ENCODE data around the gene TESK2.

Gene TESK2

DNA sequence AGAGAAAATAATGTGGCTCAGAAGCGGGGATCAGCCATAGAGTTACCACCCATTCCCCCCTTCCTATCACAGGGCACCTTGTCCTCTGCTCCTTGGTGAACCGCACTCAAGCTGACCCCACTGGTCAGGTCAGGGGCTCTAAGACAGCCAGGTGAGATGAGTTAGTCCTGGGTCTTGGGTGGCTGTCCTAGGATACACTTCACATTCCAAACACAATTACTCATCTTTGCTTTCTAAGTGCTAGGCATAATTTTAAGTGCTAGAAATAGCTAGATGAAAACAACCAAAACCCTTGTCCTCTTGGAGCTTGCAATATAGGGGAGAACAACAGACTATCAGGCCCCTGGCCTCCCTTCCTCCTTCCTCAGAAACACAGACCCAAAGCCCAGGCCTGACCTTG lies 142.9 kb downstream of the TESK2 start:
- ChIA-PET CTCF (interaction anchor here (0.9 to 16.3 kb wide), 9 partner anchors 8 to 618 kb away, joined by 3 to 418 read pairs (median 3); partner anchors contain the start of genes MUTYH, TESK2 and TOE1), POLR2A (interaction anchor here (1.8 to 2.4 kb wide), 2 partner anchors 8 to 173 kb away, joined by 7 to 14 read pairs; partner anchors contain the start of genes MUTYH, PRDX1 and TOE1)
- TF ChIP-seq, protein P1, sequence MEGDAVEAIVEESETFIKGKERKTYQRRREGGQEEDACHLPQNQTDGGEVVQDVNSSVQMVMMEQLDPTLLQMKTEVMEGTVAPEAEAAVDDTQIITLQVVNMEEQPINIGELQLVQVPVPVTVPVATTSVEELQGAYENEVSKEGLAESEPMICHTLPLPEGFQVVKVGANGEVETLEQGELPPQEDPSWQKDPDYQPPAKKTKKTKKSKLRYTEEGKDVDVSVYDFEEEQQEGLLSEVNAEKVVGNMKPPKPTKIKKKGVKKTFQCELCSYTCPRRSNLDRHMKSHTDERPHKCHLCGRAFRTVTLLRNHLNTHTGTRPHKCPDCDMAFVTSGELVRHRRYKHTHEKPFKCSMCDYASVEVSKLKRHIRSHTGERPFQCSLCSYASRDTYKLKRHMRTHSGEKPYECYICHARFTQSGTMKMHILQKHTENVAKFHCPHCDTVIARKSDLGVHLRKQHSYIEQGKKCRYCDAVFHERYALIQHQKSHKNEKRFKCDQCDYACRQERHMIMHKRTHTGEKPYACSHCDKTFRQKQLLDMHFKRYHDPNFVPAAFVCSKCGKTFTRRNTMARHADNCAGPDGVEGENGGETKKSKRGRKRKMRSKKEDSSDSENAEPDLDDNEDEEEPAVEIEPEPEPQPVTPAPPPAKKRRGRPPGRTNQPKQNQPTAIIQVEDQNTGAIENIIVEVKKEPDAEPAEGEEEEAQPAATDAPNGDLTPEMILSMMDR (IDR thresholded peaks at IDR 0.05; ENCODE audit: insufficient read depth, low read length, missing control alignments): no peak
- DNase-seq (ENCODE audit: low read depth, low spot score): no peak
- H3K4me3 ChIP-seq (ENCODE audit: low read depth, low read length): no peak overlapping the region

DNA sequence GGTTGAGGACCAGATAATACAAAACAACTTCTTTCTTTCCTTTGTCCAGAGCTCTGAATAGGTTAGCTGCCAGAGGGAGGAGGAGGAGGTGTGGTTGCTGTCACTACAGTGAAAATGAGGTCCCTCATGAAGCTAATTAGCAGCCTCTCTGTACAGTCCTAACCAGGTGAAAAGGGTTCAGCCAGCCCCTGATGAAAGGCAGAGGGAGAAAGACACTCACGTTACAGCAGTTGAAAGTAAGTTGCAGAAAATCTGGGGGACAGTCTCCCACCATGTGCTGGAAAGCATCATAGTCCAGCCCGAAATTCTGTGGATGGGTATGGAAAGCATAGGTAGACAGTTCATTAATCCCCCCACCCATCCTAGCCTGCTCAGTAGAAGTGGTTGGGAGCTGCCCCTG lies 144.5 kb downstream of the TESK2 start:
- CTCF ChIA-PET: interaction anchor here (0.9 to 16.3 kb wide), 7 partner anchors 14 to 332 kb away, joined by 3 to 418 read pairs (median 4); partner anchors contain the start of gene TESK2
- POLR2A ChIA-PET: interaction anchor here (1.1 kb wide), 1 partner anchor 144 kb away, joined by 4 read pairs; the partner anchor contains the start of gene TESK2
- TF ChIP-seq, protein P1 (IDR thresholded peaks at IDR 0.05; ENCODE audit: insufficient read depth, low read length, missing control alignments): no peak
- no peak for DNase-seq (ENCODE audit: low read depth, low spot score)
- no peak overlapping the region for H3K4me3 ChIP-seq (ENCODE audit: low read depth, low read length)

DNA sequence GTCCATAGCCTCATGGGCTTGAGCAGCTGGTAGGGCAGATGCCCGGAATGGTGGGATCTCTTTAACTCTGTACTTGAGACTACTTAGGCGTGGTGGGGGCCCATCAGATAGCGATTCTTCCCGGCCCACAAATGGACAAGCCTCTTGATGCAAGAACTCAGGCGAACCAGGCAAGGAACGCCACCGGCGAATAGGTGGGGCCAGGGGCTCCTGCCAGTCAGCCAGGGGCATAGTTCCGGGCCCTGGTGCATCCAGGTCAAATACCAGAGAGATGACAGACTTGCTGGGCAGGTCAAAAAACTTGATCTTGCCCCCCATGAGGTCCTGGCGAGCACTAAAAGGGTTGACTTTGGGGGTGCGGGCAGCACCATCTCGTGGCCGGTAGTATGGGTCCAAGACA lies 145.9 kb downstream of the TESK2 start:
- CTCF ChIA-PET: interaction anchor here (1.9 to 7.7 kb wide), 2 partner anchors 14 to 15 kb away, joined by 5 to 83 read pairs; no protein-coding TSS in a partner anchor
- TF ChIP-seq, protein P1 (IDR thresholded peaks at IDR 0.05; ENCODE audit: insufficient read depth, low read length, missing control alignments): no peak
- H3K4me3 ChIP-seq (ENCODE audit: low read depth, low read length): no peak overlapping the region
- DNase-seq (ENCODE audit: low read depth, low spot score): no peak
- POLR2A ChIA-PET: no interaction called here

DNA sequence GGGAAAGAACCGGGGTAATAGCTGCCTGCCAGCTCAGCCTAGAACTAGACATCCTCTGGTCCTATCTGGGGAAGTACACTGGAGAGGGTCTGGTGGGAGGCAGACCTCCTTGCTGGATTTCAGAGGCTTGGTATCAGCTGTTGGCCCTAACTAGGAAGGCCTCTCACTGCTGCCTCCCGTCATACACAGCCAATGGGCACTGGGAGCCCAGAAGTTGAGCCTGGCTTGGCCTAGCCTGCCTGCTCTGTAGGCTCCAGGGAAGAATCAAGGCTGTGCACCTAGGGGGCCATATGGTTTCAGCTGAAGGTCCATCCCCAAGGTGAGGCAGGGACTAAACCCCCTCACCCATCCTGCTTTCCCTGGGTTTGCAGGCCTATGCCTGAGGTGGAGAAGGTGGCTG lies 146.5 kb downstream of the TESK2 start:
- no peak overlapping the region for H3K4me3 ChIP-seq (ENCODE audit: low read depth, low read length)
- DNase-seq (ENCODE audit: low read depth, low spot score): no peak
- ChIA-PET POLR2A (no interaction called here), CTCF (interaction anchor here (1.9 to 5.5 kb wide), 2 partner anchors 14 to 148 kb away, joined by 5 to 39 read pairs; no protein-coding TSS in a partner anchor)
- TF ChIP-seq, protein P1 (IDR thresholded peaks at IDR 0.05; ENCODE audit: insufficient read depth, low read length, missing control alignments): no peak

DNA sequence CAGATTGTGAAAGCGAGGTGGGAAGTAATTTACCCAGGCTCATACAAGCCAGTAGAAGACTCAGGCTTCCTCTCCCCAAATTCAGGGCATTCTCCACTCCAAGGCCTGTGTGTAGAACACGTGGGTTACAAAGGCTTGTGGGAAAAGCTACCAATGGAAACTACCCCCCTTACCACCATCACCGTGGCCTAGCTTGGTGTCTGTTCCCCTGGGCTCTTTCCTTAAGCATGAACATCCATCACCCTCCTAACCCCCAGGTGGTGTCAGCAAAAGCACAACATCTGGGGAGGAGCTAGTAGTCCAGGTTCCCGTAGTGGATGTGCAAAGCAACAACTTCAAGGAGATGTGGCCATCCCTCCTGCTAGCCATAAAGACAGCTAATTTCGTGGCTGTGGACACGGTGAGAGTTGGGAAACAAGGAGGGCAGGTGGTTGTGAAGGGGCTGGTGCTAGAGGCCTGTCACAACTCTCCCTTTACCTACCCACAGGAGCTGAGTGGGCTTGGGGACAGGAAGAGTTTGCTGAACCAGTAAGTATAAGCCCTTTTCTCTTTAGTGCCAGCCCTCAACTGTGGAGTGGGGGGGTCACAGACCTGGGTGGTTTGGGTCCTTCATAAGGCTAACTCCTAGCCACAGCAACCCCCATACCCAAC lies 150.0 kb downstream of the TESK2 start:
- ChIA-PET CTCF (interaction anchor here (1.1 to 8.3 kb wide), 10 partner anchors 8 to 330 kb away, joined by 3 to 78 read pairs (median 8); partner anchors contain the start of genes HECTD3, HPDL and UROD), POLR2A (interaction anchor here (0.5 to 2.2 kb wide), 5 partner anchors 7 to 180 kb away, joined by 3 to 21 read pairs (median 9); partner anchors contain the start of genes PRDX1 and TESK2)
- peak overlapping the region; percentile 97 for H3K4me3 ChIP-seq (ENCODE audit: low read depth, low read length)
- DNase-seq (ENCODE audit: low read depth, low spot score): no peak
- TF ChIP-seq, protein P1 (IDR thresholded peaks at IDR 0.05; ENCODE audit: insufficient read depth, low read length, missing control alignments): no peak

All from AG04449 (cell line).